HepG2 (cell line): Measurements from ENCODE around the gene PCIF1. TPM values are rescaled to one million over a fixed set of nuclear protein-coding genes. Genes with fewer than 3 reads are reported as not detected.
A peak's percentile ranks its signal among the peaks of the same experiment; 100 is the strongest.

Experiments
- CENPX ChIP-seq: sonication (generic); formaldehyde crosslinking; IDR thresholded peaks from 2 replicates; pipeline ENCODE4 v1.9.0; 2021; ENCODE audit warnings: mild to moderate bottlenecking, missing genetic modification reagents, moderate library complexity
- GATA4 ChIP-seq: sonication (generic); IDR thresholded peaks from 2 replicates; pipeline ENCODE4 v1.6.1; 2016; ENCODE audit warnings: antibody characterized with exemption, low read depth, borderline replicate concordance
- MLLT10 ChIP-seq: sonication (generic); formaldehyde crosslinking; IDR thresholded peaks from 2 replicates; pipeline ENCODE4 v1.4.0; 2020; ENCODE audit warnings: missing genetic modification reagents
- MXD1 ChIP-seq: sonication (generic); formaldehyde crosslinking; IDR thresholded peaks from 2 replicates; pipeline ENCODE4 v1.4.0; 2020; ENCODE audit warnings: mild to moderate bottlenecking, missing genetic modification reagents
- NR2C2 ChIP-seq: sonication (generic); formaldehyde crosslinking; IDR thresholded peaks from 2 replicates; pipeline ENCODE4 v1.4.0; 2020; ENCODE audit warnings: missing genetic modification reagents, mild to moderate bottlenecking, moderate library complexity, borderline replicate concordance
- NR2F6 ChIP-seq, 2 experiments: IDR thresholded peaks; 2 replicates each; pipeline ENCODE4 v1.6.1; 2016; ENCODE audit warnings: antibody characterized with exemption in 1 of 2, mild to moderate bottlenecking in 1 of 2
- POLR2AphosphoS5 ChIP-seq: IDR thresholded peaks from 2 replicates; pipeline ENCODE4 v1.6.1; 2012; ENCODE audit warnings: low read depth, low read length
- RAD21 ChIP-seq: fragments of 450-650 bp; formaldehyde crosslinking; IDR thresholded peaks from 2 replicates; pipeline ENCODE4 v1.5.0; 2020; ENCODE audit warnings: mild to moderate bottlenecking
- SYNCRIP ChIP-seq: fragments of 200-400 bp; formaldehyde crosslinking; IDR thresholded peaks from 2 replicates; pipeline ENCODE4 v1.6.1; 2018; ENCODE audit warnings: mild to moderate bottlenecking, low read depth, low read length; ENCODE audit not compliant: insufficient read depth
- TCF12 ChIP-seq, 2 experiments: fragments of 450-650 bp in 1 of 2; sonication (generic) in 1 of 2; formaldehyde crosslinking in 1 of 2; IDR thresholded peaks; 2 replicates each; pipeline versions ENCODE4 v1.6.1 to v1.8.0; 2017 to 2022; ENCODE audit warnings: antibody characterized with exemption in 1 of 2, mild to moderate bottlenecking in 1 of 2, missing genetic modification reagents in 1 of 2, moderate library complexity in 1 of 2
- TOPORS ChIP-seq: sonication (generic); formaldehyde crosslinking; IDR thresholded peaks from 2 replicates; pipeline ENCODE4 v1.8.0; 2023; ENCODE audit warnings: mild to moderate bottlenecking, missing genetic modification reagents
- ZBTB7A ChIP-seq: sonication (generic); formaldehyde crosslinking; IDR thresholded peaks from 2 replicates; pipeline ENCODE4 v1.8.0; 2022; ENCODE audit warnings: mild to moderate bottlenecking, missing genetic modification reagents
- ZNF101 ChIP-seq: sonication (generic); formaldehyde crosslinking; IDR thresholded peaks from 2 replicates; pipeline ENCODE4 v1.4.0; 2020; ENCODE audit warnings: mild to moderate bottlenecking, low read depth, missing genetic modification reagents, borderline replicate concordance
- ZNF251 ChIP-seq: sonication (generic); formaldehyde crosslinking; IDR thresholded peaks from 2 replicates; pipeline ENCODE4 v1.9.0; 2021; ENCODE audit warnings: mild to moderate bottlenecking, missing genetic modification reagents
- ZNF451 ChIP-seq: sonication (generic); formaldehyde crosslinking; IDR thresholded peaks from 2 replicates; pipeline ENCODE4 v1.5.0; 2020; ENCODE audit warnings: mild to moderate bottlenecking, missing genetic modification reagents
- ZNF501 ChIP-seq: sonication (generic); formaldehyde crosslinking; IDR thresholded peaks from 2 replicates; pipeline ENCODE4 v1.5.1; 2020; ENCODE audit warnings: mild to moderate bottlenecking, moderate library complexity, missing genetic modification reagents
- ZNF550 ChIP-seq: sonication (generic); formaldehyde crosslinking; IDR thresholded peaks from 2 replicates; pipeline ENCODE4 v1.4.0; 2020; ENCODE audit warnings: mild to moderate bottlenecking, missing genetic modification reagents, borderline replicate concordance
- ZNF570 ChIP-seq: sonication (generic); formaldehyde crosslinking; IDR thresholded peaks from 2 replicates; pipeline ENCODE4 v1.4.0; 2020; ENCODE audit warnings: mild to moderate bottlenecking, missing genetic modification reagents, borderline replicate concordance
- ZNF816 ChIP-seq: sonication (generic); formaldehyde crosslinking; IDR thresholded peaks from 2 replicates; pipeline ENCODE4 v1.8.0; 2022; ENCODE audit warnings: missing genetic modification reagents, mild to moderate bottlenecking, borderline replicate concordance
- ZNF878 ChIP-seq: sonication (generic); formaldehyde crosslinking; IDR thresholded peaks from 2 replicates; pipeline ENCODE4 v1.8.1; 2023; ENCODE audit warnings: mild to moderate bottlenecking, missing genetic modification reagents, moderate library complexity
- ZSCAN21 ChIP-seq: sonication (generic); formaldehyde crosslinking; IDR thresholded peaks from 2 replicates; pipeline ENCODE4 v1.8.0; 2022; ENCODE audit warnings: mild to moderate bottlenecking, missing genetic modification reagents, moderate library complexity, borderline replicate concordance
- polyA plus RNA-seq, 8 experiments: library from polyadenylated mRNA; depleted of rRNA in 3 of 8; stranded (reverse) in 7 of 8; unstranded in 1 of 8; fragments of >200 nt; fragmentation: Illumina TruSeq in 4 of 8; extraction: Trizol in 4 of 8; gene quantifications; 2 replicates each; pipeline versions ENCODE4 v1.2.1 to v1.2.3, GENCODE V29; 2011 to 2016; ENCODE audit warnings: low read depth in 4 of 8, missing spikeins in 1 of 8, mixed read lengths in 1 of 8; ENCODE audit not compliant: insufficient read depth in 1 of 8
- total RNA-seq, 5 experiments: library from RNA; depleted of rRNA; stranded (reverse); fragments of >200 nt; fragmentation: Illumina TruSeq; extraction: Trizol; gene quantifications; 2 replicates each; pipeline ENCODE4 v1.2.3, GENCODE V29; 2016; ENCODE audit warnings: low read depth in 1 of 5
- TF ChIP-seq, protein P1 (sequence below): sonication (generic); formaldehyde crosslinking; IDR thresholded peaks from 2 replicates; pipeline ENCODE4 v1.5.0; 2020; ENCODE audit warnings: mild to moderate bottlenecking, low read depth, missing genetic modification reagents, borderline replicate concordance
- TF ChIP-seq, protein P2 (sequence below): IDR thresholded peaks from 2 replicates; pipeline ENCODE4 v1.6.1; 2016; ENCODE audit warnings: control low read depth
- TF ChIP-seq, protein P3 (sequence below): sonication (generic); formaldehyde crosslinking; IDR thresholded peaks from 2 replicates; pipeline ENCODE4 v1.4.0; 2020; ENCODE audit warnings: missing genetic modification reagents, borderline replicate concordance

PCIF1 gene
- total and polyA plus RNA-seq, 2 of the 13 experiments (the other 11 are each of a cell fraction or from before 2014, with no cell fraction given): 20.9 to 24.4 TPM

- TF ChIP-seq, protein P1, sequence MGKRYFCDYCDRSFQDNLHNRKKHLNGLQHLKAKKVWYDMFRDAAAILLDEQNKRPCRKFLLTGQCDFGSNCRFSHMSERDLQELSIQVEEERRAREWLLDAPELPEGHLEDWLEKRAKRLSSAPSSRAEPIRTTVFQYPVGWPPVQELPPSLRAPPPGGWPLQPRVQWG (CRISPR knock-in tag): 0 out of 2 replicates have a peak, but pooled peaks have one; percentile 86
- TF ChIP-seq, protein P2, sequence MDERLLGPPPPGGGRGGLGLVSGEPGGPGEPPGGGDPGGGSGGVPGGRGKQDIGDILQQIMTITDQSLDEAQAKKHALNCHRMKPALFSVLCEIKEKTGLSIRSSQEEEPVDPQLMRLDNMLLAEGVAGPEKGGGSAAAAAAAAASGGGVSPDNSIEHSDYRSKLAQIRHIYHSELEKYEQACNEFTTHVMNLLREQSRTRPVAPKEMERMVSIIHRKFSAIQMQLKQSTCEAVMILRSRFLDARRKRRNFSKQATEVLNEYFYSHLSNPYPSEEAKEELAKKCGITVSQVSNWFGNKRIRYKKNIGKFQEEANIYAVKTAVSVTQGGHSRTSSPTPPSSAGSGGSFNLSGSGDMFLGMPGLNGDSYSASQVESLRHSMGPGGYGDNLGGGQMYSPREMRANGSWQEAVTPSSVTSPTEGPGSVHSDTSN: peak; percentile 64
- TF ChIP-seq MXD1 (CRISPR knock-in tag): peak; percentile 95
- no peak for TF ChIP-seq TCF12 (IDR thresholded peaks at IDR 0.05)
- TF ChIP-seq TCF12 (CRISPR knock-in tag; IDR thresholded peaks at IDR 0.05): peak; percentile 98
- TF ChIP-seq TOPORS (CRISPR knock-in tag): peak; percentile 99
- TF ChIP-seq ZNF101 (CRISPR knock-in tag): peak; percentile 75; the same call in 1 of the 2 replicates
- peak; percentile 60; the same call in 1 of the 2 replicates for TF ChIP-seq ZNF816 (CRISPR knock-in tag)
- peak; percentile 98 for TF ChIP-seq ZSCAN21 (CRISPR knock-in tag)
- TF ChIP-seq NR2C2 (CRISPR knock-in tag): peak; percentile 97
- TF ChIP-seq, protein P3, sequence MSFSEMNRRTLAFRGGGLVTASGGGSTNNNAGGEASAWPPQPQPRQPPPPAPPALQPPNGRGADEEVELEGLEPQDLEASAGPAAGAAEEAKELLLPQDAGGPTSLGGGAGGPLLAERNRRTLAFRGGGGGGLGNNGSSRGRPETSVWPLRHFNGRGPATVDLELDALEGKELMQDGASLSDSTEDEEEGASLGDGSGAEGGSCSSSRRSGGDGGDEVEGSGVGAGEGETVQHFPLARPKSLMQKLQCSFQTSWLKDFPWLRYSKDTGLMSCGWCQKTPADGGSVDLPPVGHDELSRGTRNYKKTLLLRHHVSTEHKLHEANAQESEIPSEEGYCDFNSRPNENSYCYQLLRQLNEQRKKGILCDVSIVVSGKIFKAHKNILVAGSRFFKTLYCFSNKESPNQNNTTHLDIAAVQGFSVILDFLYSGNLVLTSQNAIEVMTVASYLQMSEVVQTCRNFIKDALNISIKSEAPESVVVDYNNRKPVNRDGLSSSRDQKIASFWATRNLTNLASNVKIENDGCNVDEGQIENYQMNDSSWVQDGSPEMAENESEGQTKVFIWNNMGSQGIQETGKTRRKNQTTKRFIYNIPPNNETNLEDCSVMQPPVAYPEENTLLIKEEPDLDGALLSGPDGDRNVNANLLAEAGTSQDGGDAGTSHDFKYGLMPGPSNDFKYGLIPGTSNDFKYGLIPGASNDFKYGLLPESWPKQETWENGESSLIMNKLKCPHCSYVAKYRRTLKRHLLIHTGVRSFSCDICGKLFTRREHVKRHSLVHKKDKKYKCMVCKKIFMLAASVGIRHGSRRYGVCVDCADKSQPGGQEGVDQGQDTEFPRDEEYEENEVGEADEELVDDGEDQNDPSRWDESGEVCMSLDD (CRISPR knock-in tag): peak; percentile 77; the same call in 1 of the 2 replicates
- TF ChIP-seq ZNF550 (CRISPR knock-in tag): peak; percentile 96
- peak; percentile 100 for TF ChIP-seq ZNF878 (CRISPR knock-in tag)
- TF ChIP-seq ZNF570 (CRISPR knock-in tag): peak; percentile 92
- TF ChIP-seq SYNCRIP: no peak
- peak; percentile 89 for TF ChIP-seq GATA4
- peak; percentile 66 for TF ChIP-seq RAD21
- TF ChIP-seq POLR2AphosphoS5: peak; percentile 95
- TF ChIP-seq CENPX: no peak
- TF ChIP-seq ZBTB7A (CRISPR knock-in tag): peak; percentile 92
- peak; percentile 92 for TF ChIP-seq ZNF501 (CRISPR knock-in tag)
- peak; percentile 94 for TF ChIP-seq NR2F6 (IDR thresholded peaks at IDR 0.05)
- peak; percentile 99 for TF ChIP-seq NR2F6 (CRISPR knock-in tag; IDR thresholded peaks at IDR 0.05)
- peak; percentile 100 for TF ChIP-seq ZNF451 (CRISPR knock-in tag)
- peak; percentile 96; the same call in 1 of the 2 replicates for TF ChIP-seq ZNF251 (CRISPR knock-in tag)
- TF ChIP-seq MLLT10 (CRISPR knock-in tag): no peak; the same call in 1 of the 2 replicates
These were observed 43.2 kb upstream of the PCIF1 start, which contains the start of the genes CTSA and NEURL2 (continued) for GRCh38 chr20:45890985-45891983.
